Karpas-422 (cell line): ENCODE results near the gene KCNG2. TPM values are rescaled to one million over a fixed set of nuclear protein-coding genes. Genes with fewer than 3 reads are reported as not detected.

Experiments used
- DNase-seq: peaks from one replicate; pipeline ENCODE4 v3.0.0-alpha.2; 2015
- H2AFZ ChIP-seq: fragments of 200-600 bp; sonication (generic); 2 replicates; pipeline ENCODE4 v1.6.1; 2014; ENCODE audit warnings: antibody characterized with exemption, low read length, mixed read lengths
- H3K27ac ChIP-seq: fragments of 200-600 bp; sonication (generic); 2 replicates; pipeline ENCODE4 v1.5.1; 2014; ENCODE audit warnings: mild to moderate bottlenecking, low read length, moderate library complexity
- H3K27me3 ChIP-seq: fragments of 200-600 bp; sonication (generic); 2 replicates; pipeline ENCODE4 v1.6.1; 2014; ENCODE audit warnings: low read length, mixed read lengths
- H3K36me3 ChIP-seq: fragments of 200-600 bp; sonication (generic); 2 replicates; pipeline ENCODE4 v1.6.1; 2014; ENCODE audit warnings: low read length, mixed read lengths; ENCODE audit not compliant: insufficient read depth
- H3K4me1 ChIP-seq: fragments of 200-600 bp; sonication (generic); 2 replicates; pipeline ENCODE4 v1.6.1; 2014; ENCODE audit warnings: mild to moderate bottlenecking, low read length, mixed read lengths
- H3K4me2 ChIP-seq: fragments of 200-600 bp; sonication (generic); 2 replicates; pipeline ENCODE4 v1.6.1; 2014; ENCODE audit warnings: low read length, low read depth, mild to moderate bottlenecking; ENCODE audit not compliant: poor library complexity, severe bottlenecking
- H3K4me3 ChIP-seq: fragments of 200-600 bp; sonication (generic); 2 replicates; pipeline ENCODE4 v1.5.1; 2014; ENCODE audit warnings: mild to moderate bottlenecking, antibody characterized with exemption, low read length, mixed read lengths
- H3K79me2 ChIP-seq: fragments of 200-600 bp; sonication (generic); 2 replicates; pipeline ENCODE4 v1.6.1; 2014; ENCODE audit warnings: mild to moderate bottlenecking, low read length, mixed read lengths
- H3K9ac ChIP-seq: fragments of 200-600 bp; sonication (generic); 2 replicates; pipeline ENCODE4 v1.6.0; 2014; ENCODE audit warnings: low read length
- H3K9me2 ChIP-seq: fragments of 200-600 bp; sonication (generic), shearing (Covaris generic); replicated peaks from 2 replicates; pipeline ENCODE4 v1.6.0; 2014; ENCODE audit warnings: mild to moderate bottlenecking, low read length, moderate library complexity; ENCODE audit not compliant: insufficient read depth
- H3K9me3 ChIP-seq: fragments of 300-700, 200-600 bp; sonication (generic); 2 replicates; pipeline ENCODE4 v1.6.1; 2014; ENCODE audit warnings: low read length, mixed read lengths
- H4K20me1 ChIP-seq: fragments of 200-600 bp; sonication (generic); 2 replicates; pipeline ENCODE4 v1.6.1; 2014; ENCODE audit warnings: mild to moderate bottlenecking, antibody characterized with exemption, low read length, low read depth; ENCODE audit not compliant: insufficient read depth
- total RNA-seq: library from RNA; depleted of rRNA; stranded (reverse); fragments of >200 nt; shearing (Covaris generic); gene quantifications from 2 replicates; pipeline ENCODE4 v1.2.3, GENCODE V29; 2014; ENCODE audit warnings: low replicate concordance

The KCNG2 gene
- total RNA-seq, 1 experiment from 2014 or later: not detected

- Histone ChIP-seq H3K4me1 (no peaks in the 10 kb centered on the region), H2AFZ (no peak overlapping the region), H3K4me2 (no peak overlapping the region), H3K27ac (no peak overlapping the region), H4K20me1 (no peaks in the 10 kb centered on the region), H3K4me3 (no peak overlapping the region), H3K27me3 (no peaks in the 10 kb centered on the region), H3K36me3 (peaks cover 57% of the 10 kb centered on the region), H3K9me3 (peaks cover 10% of the 10 kb centered on the region; the same call in 1 of the 2 replicates), H3K9me2 (no peaks in the 10 kb centered on the region), H3K79me2 (peaks cover 59% of the 10 kb centered on the region), H3K9ac (no peak overlapping the region)
- DNase-seq: no peak
These were observed 126.3 kb downstream of the KCNG2 start for GRCh38 chr18:79923896-79924585.

- Histone ChIP-seq H2AFZ (no peak overlapping the region), H3K27me3 (no peaks in the 10 kb centered on the region), H3K9ac (no peak overlapping the region), H3K79me2 (peaks cover 66% of the 10 kb centered on the region), H3K4me1 (no peaks in the 10 kb centered on the region), H3K9me3 (peaks cover 16% of the 10 kb centered on the region), H3K4me2 (no peak overlapping the region), H3K36me3 (peaks cover 65% of the 10 kb centered on the region), H3K4me3 (no peak overlapping the region), H3K27ac (no peak overlapping the region), H3K9me2 (no peaks in the 10 kb centered on the region), H4K20me1 (no peaks in the 10 kb centered on the region)
- no peak for DNase-seq
These were observed 127.3 kb downstream of the KCNG2 start for GRCh38 chr18:79924814-79925731.

- no peak for DNase-seq
- Histone ChIP-seq H3K4me2 (no peak overlapping the region), H3K4me3 (no peak overlapping the region), H3K9me3 (peaks cover 25% of the 10 kb centered on the region), H3K9me2 (no peaks in the 10 kb centered on the region), H3K36me3 (peaks cover 76% of the 10 kb centered on the region), H4K20me1 (no peaks in the 10 kb centered on the region), H3K27me3 (no peaks in the 10 kb centered on the region), H3K9ac (no peak overlapping the region), H3K79me2 (peaks cover 77% of the 10 kb centered on the region), H3K4me1 (no peaks in the 10 kb centered on the region), H3K27ac (no peak overlapping the region), H2AFZ (no peak overlapping the region)
These were observed 128.6 kb downstream of the KCNG2 start for GRCh38 chr18:79926306-79926705.

GRCh38 chr18:79926715-79927606 lies 129.2 kb downstream of the KCNG2 start:
- no peaks in the 10 kb centered on the region for H4K20me1 ChIP-seq
- no peak for DNase-seq

GRCh38 chr18:79927607-79928562 lies 130.1 kb downstream of the KCNG2 start:
- Histone ChIP-seq H3K36me3 (peaks cover 81% of the 10 kb centered on the region), H3K27me3 (no peaks in the 10 kb centered on the region), H3K4me2 (no peak overlapping the region), H3K9ac (no peak overlapping the region), H2AFZ (no peak overlapping the region), H3K27ac (no peak overlapping the region), H3K79me2 (peaks cover 90% of the 10 kb centered on the region), H3K9me2 (no peaks in the 10 kb centered on the region), H3K4me3 (no peak overlapping the region), H4K20me1 (no peaks in the 10 kb centered on the region), H3K4me1 (no peaks in the 10 kb centered on the region), H3K9me3 (peaks cover 38% of the 10 kb centered on the region)
- no peak for DNase-seq

More at GRCh38 chr18:79926715-79927606, 129.2 kb downstream of the KCNG2 start:
- Histone ChIP-seq H3K9me2 (no peaks in the 10 kb centered on the region), H3K27me3 (no peaks in the 10 kb centered on the region), H3K4me2 (no peak overlapping the region), H3K9ac (no peak overlapping the region), H3K79me2 (peaks cover 84% of the 10 kb centered on the region), H3K27ac (no peak overlapping the region), H3K36me3 (peaks cover 78% of the 10 kb centered on the region), H3K9me3 (peaks cover 29% of the 10 kb centered on the region), H2AFZ (no peak overlapping the region), H3K4me1 (no peaks in the 10 kb centered on the region), H3K4me3 (no peak overlapping the region)

GRCh38 chr18:79928563-79928960 lies 130.8 kb downstream of the KCNG2 start:
- no peaks in the 10 kb centered on the region for H3K27me3 ChIP-seq
- H3K36me3 ChIP-seq: peaks cover 84% of the 10 kb centered on the region
- H3K27ac ChIP-seq: no peak overlapping the region
- H2AFZ ChIP-seq: no peak overlapping the region
- no peaks in the 10 kb centered on the region for H3K4me1 ChIP-seq
- H4K20me1 ChIP-seq: no peaks in the 10 kb centered on the region
- no peak overlapping the region for H3K4me3 ChIP-seq
- no peak overlapping the region for H3K4me2 ChIP-seq
- H3K79me2 ChIP-seq: peaks cover 92% of the 10 kb centered on the region
- no peak for DNase-seq
- no peak overlapping the region for H3K9ac ChIP-seq
- no peaks in the 10 kb centered on the region for H3K9me2 ChIP-seq
- H3K9me3 ChIP-seq: peaks cover 41% of the 10 kb centered on the region

- DNase-seq: no peak
- Histone ChIP-seq H2AFZ (no peak overlapping the region), H3K4me3 (no peak overlapping the region), H3K9me2 (no peaks in the 10 kb centered on the region), H3K36me3 (peaks cover 82% of the 10 kb centered on the region), H4K20me1 (no peaks in the 10 kb centered on the region), H3K27me3 (no peaks in the 10 kb centered on the region), H3K27ac (no peak overlapping the region), H3K4me1 (no peaks in the 10 kb centered on the region), H3K9me3 (peaks cover 38% of the 10 kb centered on the region), H3K79me2 (peaks cover 94% of the 10 kb centered on the region), H3K9ac (no peak overlapping the region), H3K4me2 (no peak overlapping the region)
These were observed 132.4 kb downstream of the KCNG2 start for GRCh38 chr18:79930020-79930642.
